Measurements from ENCODE around the gene ANKRD7.

- no peak for TF ChIP-seq CTCF (IDR thresholded peaks at IDR 0.05)
- TF ChIP-seq ZFX (IDR thresholded peaks at IDR 0.05; ENCODE audit: borderline replicate concordance): no peak
Measured at GRCh38 chr7:118214051-118214832, 10.3 kb upstream of the ANKRD7 start.

All from 22Rv1 (cell line).